Neural crest cell (in vitro differentiated cells): Measurements from ENCODE around the gene SOX10. TPM values are rescaled to one million over a fixed set of nuclear protein-coding genes. Genes with fewer than 3 reads are reported as not detected.

Experiments used
- DNase-seq: peaks from one replicate; pipeline ENCODE4 v3.0.0; 2021; ENCODE audit warnings: low read depth, mixed read lengths, low spot score
- H3K27ac Mint-ChIP-seq: one replicate; pipeline ENCODE4 v1.8.0; 2021; ENCODE audit warnings: mild to moderate bottlenecking, mixed read lengths; ENCODE audit not compliant: unreplicated experiment
- H3K27me3 Mint-ChIP-seq: 2 replicates; pipeline ENCODE4 v1.8.0; 2021; ENCODE audit warnings: low read depth, mild to moderate bottlenecking, mixed read lengths
- H3K36me3 Mint-ChIP-seq: 2 replicates; pipeline ENCODE4 v1.8.0; 2021; ENCODE audit warnings: low read depth, mild to moderate bottlenecking, mixed read lengths
- H3K4me1 Mint-ChIP-seq: 2 replicates; pipeline ENCODE4 v1.8.0; 2021; ENCODE audit warnings: mixed read lengths
- H3K4me3 Mint-ChIP-seq: one replicate; pipeline ENCODE4 v1.8.0; 2021; ENCODE audit warnings: mild to moderate bottlenecking, mixed read lengths
- H3K9me3 Mint-ChIP-seq: 2 replicates; pipeline ENCODE4 v1.8.0; 2021; ENCODE audit warnings: mixed read lengths
- CTCF ChIP-seq: fragments of 200-600 bp; sonication (generic); conservative IDR thresholded peaks from 2 replicates; pipeline ENCODE4 v1.5.0; 2021; ENCODE audit warnings: antibody characterized with exemption, mild to moderate bottlenecking
- total RNA-seq: library from RNA; stranded (reverse); gene quantifications from 2 replicates; pipeline ENCODE4 v1.2.1, GENCODE V29; 2021

SOX10 gene
- total RNA-seq, 1 donor from 2014 or later, result 279 TPM

- no peaks in the 10 kb centered on the region for H3K27me3 Mint-ChIP-seq
- H3K9me3 Mint-ChIP-seq, result no peaks in the 10 kb centered on the region
- peak overlapping the region; percentile 36 for H3K4me3 Mint-ChIP-seq
- DNase-seq, result no peak
- no peak for TF ChIP-seq CTCF
- no peak overlapping the region for H3K27ac Mint-ChIP-seq
- peaks cover 3% of the 10 kb centered on the region for H3K36me3 Mint-ChIP-seq
- peaks cover 34% of the 10 kb centered on the region for H3K4me1 Mint-ChIP-seq
Measured at GRCh38 chr22:38009000-38009806, 24.8 kb upstream of the SOX10 start.

- no peak for TF ChIP-seq CTCF
- Mint-ChIP-seq H3K4me1 (peaks cover 26% of the 10 kb centered on the region), H3K36me3 (no peaks in the 10 kb centered on the region), H3K27me3 (no peaks in the 10 kb centered on the region), H3K9me3 (no peaks in the 10 kb centered on the region), H3K27ac (no peak overlapping the region), H3K4me3 (no peak overlapping the region)
- DNase-seq, result no peak
Measured at GRCh38 chr22:38007330-38007902, 23.1 kb upstream of the SOX10 start.

GRCh38 chr22:38006906-38007305 is 22.6 kb upstream of the SOX10 start:
- Mint-ChIP-seq H3K27ac (no peak overlapping the region), H3K36me3 (no peaks in the 10 kb centered on the region), H3K27me3 (no peaks in the 10 kb centered on the region), H3K9me3 (no peaks in the 10 kb centered on the region), H3K4me1 (peaks cover 25% of the 10 kb centered on the region), H3K4me3 (no peak overlapping the region)
- no peak for TF ChIP-seq CTCF
- DNase-seq, result no peak

GRCh38 chr22:38005943-38006342 is 21.6 kb upstream of the SOX10 start:
- no peak for TF ChIP-seq CTCF
- no peaks in the 10 kb centered on the region for H3K27me3 Mint-ChIP-seq
- H3K9me3 Mint-ChIP-seq, result no peaks in the 10 kb centered on the region
- H3K4me3 Mint-ChIP-seq, result no peak overlapping the region
- H3K27ac Mint-ChIP-seq, result no peak overlapping the region
- H3K36me3 Mint-ChIP-seq, result no peaks in the 10 kb centered on the region
- DNase-seq, result no peak
- H3K4me1 Mint-ChIP-seq, result peaks cover 23% of the 10 kb centered on the region

GRCh38 chr22:37999640-38000272 is 15.4 kb upstream of the SOX10 start:
- Mint-ChIP-seq H3K9me3 (no peaks in the 10 kb centered on the region), H3K27me3 (no peaks in the 10 kb centered on the region), H3K36me3 (no peaks in the 10 kb centered on the region), H3K27ac (peak overlapping the region; percentile 43), H3K4me1 (peaks cover 62% of the 10 kb centered on the region), H3K4me3 (no peak overlapping the region)
- TF ChIP-seq CTCF, result no peak
- DNase-seq, result no peak
